ENCODE data around the gene UBE3C. TPM values are rescaled to one million over a fixed set of nuclear protein-coding genes. Genes with fewer than 3 reads are reported as not detected.
"Not testable (repeated sequence)": the region's sequence is repeated elsewhere in the genome, so short reads cannot be mapped to it uniquely, and the experiment has no call there.

Gene UBE3C
- total RNA-seq, 4 donors from 2014 or later: 55.5 to 76.1 (median 60.4) TPM

- intact Hi-C loops (cut with DNase I; ENCODE audit: low total_unique reads): no loop called here
- TF ChIP-seq POLR2A (IDR thresholded peaks at IDR 0.05): no peak
- H3K4me3 ChIP-seq (ENCODE audit: low read depth, poor library complexity, severe bottlenecking): no peak overlapping the region
- WGBS, 2 donors: 72 to 79% methylated on average over 11 of the region's 11 CpGs
- peak in 1 of 2 donors; percentile 32 for DNase-seq (ENCODE audit: low spot score in 2 of 2)
Measured at GRCh38 chr7:157126921-157127320, 11.8 kb upstream of the UBE3C start.

- no peak for DNase-seq (ENCODE audit: low spot score in 2 of 2)
- intact Hi-C loops (cut with DNase I; ENCODE audit: low total_unique reads): no loop called here
- WGBS, 2 donors: 76 to 82% methylated on average over 10 of the region's 10 CpGs
- H3K4me3 ChIP-seq (ENCODE audit: low read depth, poor library complexity, severe bottlenecking): no peak overlapping the region
- TF ChIP-seq CTCF (IDR thresholded peaks at IDR 0.05) (no peak), POLR2A (IDR thresholded peaks at IDR 0.05) (no peak)
Measured at GRCh38 chr7:157129200-157129599, 9.5 kb upstream of the UBE3C start.

- TF ChIP-seq CTCF (IDR thresholded peaks at IDR 0.05) (no peak), POLR2A (IDR thresholded peaks at IDR 0.05) (no peak)
- DNase-seq (ENCODE audit: low spot score in 2 of 2): no peak
- 76 to 82% methylated on average over 15 of the region's 15 CpGs for WGBS, 2 donors
- no peak overlapping the region for H3K4me3 ChIP-seq (ENCODE audit: low read depth, poor library complexity, severe bottlenecking)
- intact Hi-C loops (cut with DNase I; ENCODE audit: low total_unique reads): no loop called here
Measured at GRCh38 chr7:157129907-157130460, 8.7 kb upstream of the UBE3C start.

GRCh38 chr7:157130849-157131248, 7.9 kb upstream of the UBE3C start:
- H3K4me3 ChIP-seq (ENCODE audit: low read depth, poor library complexity, severe bottlenecking); intact Hi-C loops (cut with DNase I; ENCODE audit: low total_unique reads); DNase-seq (ENCODE audit: low spot score in 2 of 2): not testable (repeated sequence)
- 86 to 87% methylated on average over 2 of the region's 2 CpGs for WGBS, 2 donors

- DNase-seq (ENCODE audit: low spot score in 2 of 2): peak in 1 of 2 donors; percentile 67
- TF ChIP-seq POLR2A (IDR thresholded peaks at IDR 0.05): no peak
- TF ChIP-seq CTCF (IDR thresholded peaks at IDR 0.05): no peak
- H3K4me3 ChIP-seq (ENCODE audit: low read depth, poor library complexity, severe bottlenecking): no peak overlapping the region
- intact Hi-C loops (cut with DNase I; ENCODE audit: low total_unique reads): no loop called here
- 78 to 79% methylated on average over 5 of the region's 5 CpGs for WGBS, 2 donors
Measured at GRCh38 chr7:157132796-157133195, 5.9 kb upstream of the UBE3C start.

GRCh38 chr7:157133304-157133703, 5.4 kb upstream of the UBE3C start:
- DNase-seq (ENCODE audit: low spot score in 2 of 2): peak in 1 of 2 donors; percentile 36
- TF ChIP-seq POLR2A (IDR thresholded peaks at IDR 0.05) (no peak), CTCF (IDR thresholded peaks at IDR 0.05) (no peak)
- 81 to 97% methylated on average over 2 of the region's 2 CpGs for WGBS, 2 donors
- intact Hi-C loops (cut with DNase I; ENCODE audit: low total_unique reads): no loop called here
- H3K4me3 ChIP-seq (ENCODE audit: low read depth, poor library complexity, severe bottlenecking): no peak overlapping the region

- intact Hi-C loops (cut with DNase I; ENCODE audit: low total_unique reads): no loop called here
- H3K4me3 ChIP-seq (ENCODE audit: low read depth, poor library complexity, severe bottlenecking): no peak overlapping the region
- DNase-seq (ENCODE audit: low spot score in 2 of 2): no peak
- 17 to 21% methylated on average over 4 of the region's 4 CpGs for WGBS, 2 donors
- TF ChIP-seq CTCF (IDR thresholded peaks at IDR 0.05) (no peak), POLR2A (IDR thresholded peaks at IDR 0.05) (no peak)
Measured at GRCh38 chr7:157136372-157136771, 2.4 kb upstream of the UBE3C start.

Data from lower leg skin (tissue), 4 donors.